COLO668 (cell line): Measurements from ENCODE around the gene S100A14.
A peak's percentile ranks its signal among the peaks of the same experiment; 100 is the strongest.
"Not testable (repeated sequence)": the region's sequence is repeated elsewhere in the genome, so short reads cannot be mapped to it uniquely, and the experiment has no call there.

Experiments used
- DNase-seq: peaks from one replicate; lab custom pipeline; 2025; ENCODE audit not compliant: unreplicated experiment; lab: John Stamatoyannopoulos, UW

S100A14 gene

DNA sequence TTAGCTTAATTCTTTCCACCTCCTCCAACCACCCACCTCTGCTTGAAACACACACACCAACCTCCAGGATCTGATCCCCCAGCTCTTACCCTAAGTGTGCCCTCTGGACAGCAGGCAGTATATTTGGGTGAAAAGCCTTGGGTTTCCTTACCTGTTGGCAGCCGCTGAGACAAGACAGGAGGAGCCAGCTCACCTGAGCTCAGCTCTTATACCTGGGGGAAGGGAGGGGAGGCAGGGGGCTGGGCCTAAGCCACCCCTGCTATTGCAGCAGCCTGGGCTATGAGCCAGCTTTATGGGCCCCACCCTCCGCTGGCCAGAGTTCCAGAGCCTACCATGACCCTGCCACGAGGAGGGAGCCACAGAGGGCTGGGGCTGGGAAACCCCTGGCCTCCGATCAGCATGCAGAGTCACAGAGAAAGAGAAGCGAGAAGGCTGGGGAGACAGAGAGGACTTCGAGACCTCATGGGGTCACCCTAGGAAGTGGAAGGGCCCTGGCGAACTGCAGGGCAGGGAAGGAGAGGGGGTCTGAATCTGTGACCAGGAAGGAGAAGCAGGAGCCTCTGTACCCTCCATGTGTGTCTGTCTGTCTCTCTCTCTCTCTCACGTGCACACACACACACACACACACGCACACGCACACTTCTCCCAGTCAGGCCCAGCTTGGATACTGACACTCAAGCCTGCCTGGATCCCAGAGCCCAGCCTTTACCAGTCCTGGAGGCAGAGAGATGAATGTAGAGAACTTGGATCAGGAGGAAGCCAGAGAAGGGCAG, at the start of gene S100A14:
Gene S100A14 (minus strand): TSS at position 182 of the 773 bp plus-strand sequence. CDS start 467 bp downstream, outside the sequence.
- peak; percentile 10 for DNase-seq

DNA sequence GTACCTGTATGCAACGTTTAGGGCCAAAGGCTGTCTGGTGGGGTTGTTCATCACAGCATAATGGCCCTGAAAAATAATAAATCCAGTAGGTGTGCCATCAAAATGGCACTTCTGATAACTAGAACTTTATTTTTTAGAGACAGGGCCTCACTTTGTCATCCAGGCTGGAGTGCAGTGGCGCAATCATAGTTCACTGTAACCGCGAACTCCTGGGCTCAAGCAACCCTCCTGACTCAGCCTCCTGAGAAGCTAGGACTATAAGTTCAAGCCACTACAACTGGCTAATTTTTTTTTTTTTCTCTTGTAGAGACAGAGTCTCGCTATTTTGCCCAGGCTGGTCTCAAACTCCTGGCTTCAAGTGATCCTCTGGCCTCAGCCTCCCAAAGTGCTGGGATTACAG, 47.1 kb upstream of the S100A14 start:
- DNase-seq = no peak

DNA sequence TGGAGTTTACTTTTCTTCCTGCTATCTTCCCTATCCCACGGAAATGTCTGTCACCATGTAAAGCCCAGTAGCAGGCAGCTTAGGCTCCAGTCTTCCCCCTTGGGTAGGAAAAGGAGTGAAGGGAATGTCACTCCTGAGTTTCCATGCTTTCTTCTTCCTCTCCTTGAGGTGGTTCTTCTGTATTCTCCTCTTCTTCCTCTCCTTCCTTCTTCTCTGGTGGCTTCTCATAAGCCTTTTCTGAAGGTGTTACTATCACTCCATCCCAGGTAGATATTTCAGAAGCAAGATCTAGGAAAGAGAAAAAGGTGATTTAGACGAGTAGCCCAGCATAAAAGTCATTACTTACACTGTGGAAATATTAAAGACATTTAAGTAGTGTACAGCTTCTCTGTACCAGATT, 46.1 kb upstream of the S100A14 start:
- DNase-seq = no peak

DNA sequence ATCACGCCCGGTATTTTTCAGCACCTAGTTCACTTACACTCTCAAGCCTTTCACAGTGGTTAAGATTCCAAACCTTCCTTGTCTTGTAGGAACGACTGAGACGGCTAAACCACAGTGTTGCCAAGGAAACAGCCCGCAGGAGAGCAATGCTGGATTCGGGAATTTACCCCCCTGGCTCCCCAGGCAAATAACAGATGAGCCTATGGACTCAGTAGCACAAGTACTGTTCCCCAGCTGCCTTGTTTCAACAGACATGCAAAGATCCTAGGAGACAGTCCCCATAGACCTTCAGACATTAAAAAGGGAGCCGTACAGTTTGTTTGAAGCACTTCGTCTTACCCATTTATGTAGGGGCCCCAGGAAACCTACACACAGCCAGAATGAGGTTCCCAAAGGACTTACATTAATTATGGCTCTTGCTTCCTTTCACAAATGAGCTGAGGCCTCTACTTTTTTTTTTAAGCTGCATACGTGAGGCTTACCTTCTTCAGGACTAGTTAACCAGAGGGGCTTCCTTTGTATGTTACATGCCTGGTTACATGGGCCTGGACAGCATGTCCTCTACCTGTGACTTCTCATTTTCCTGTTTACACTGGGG, 45.1 kb upstream of the S100A14 start:
- no peak for DNase-seq

DNA sequence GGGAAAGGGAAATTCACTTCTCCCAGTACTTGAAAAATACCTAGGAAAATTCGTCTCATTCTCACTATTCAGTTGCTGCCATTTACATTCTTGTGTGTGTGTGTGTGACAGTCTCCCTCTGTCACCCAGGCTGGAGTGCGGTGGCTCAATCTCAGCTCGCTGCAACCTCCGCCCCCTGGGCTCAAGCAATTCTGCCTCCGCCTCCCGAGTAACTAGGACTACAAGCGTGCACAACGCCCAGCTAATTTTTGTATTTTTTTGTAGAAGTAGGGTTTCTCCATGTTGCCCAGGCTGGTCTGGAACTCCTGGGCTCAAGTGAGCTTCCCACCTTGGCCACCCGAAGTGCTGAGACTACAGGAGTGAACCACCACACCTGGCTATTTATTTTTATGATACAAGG, 43.5 kb upstream of the S100A14 start:
- no peak for DNase-seq

DNA sequence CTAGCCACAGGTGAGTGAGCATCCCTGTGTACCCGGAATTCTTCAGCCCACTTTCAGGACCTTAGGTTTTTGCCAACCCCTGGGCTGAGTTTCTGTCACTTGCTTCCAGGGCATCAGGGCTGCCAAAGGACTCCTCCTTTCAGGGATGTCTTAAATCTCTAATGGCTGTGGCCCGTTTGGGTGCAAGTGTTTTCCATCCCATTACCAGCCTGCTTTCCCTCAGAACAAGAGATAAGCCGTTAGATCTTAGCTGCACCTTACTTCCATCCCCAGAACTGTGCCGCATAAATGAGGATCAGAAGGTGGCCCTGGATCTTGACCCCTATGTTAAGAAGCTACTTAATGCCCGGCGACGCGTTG, 43.0 kb upstream of the S100A14 start:
- DNase-seq = no peak

DNA sequence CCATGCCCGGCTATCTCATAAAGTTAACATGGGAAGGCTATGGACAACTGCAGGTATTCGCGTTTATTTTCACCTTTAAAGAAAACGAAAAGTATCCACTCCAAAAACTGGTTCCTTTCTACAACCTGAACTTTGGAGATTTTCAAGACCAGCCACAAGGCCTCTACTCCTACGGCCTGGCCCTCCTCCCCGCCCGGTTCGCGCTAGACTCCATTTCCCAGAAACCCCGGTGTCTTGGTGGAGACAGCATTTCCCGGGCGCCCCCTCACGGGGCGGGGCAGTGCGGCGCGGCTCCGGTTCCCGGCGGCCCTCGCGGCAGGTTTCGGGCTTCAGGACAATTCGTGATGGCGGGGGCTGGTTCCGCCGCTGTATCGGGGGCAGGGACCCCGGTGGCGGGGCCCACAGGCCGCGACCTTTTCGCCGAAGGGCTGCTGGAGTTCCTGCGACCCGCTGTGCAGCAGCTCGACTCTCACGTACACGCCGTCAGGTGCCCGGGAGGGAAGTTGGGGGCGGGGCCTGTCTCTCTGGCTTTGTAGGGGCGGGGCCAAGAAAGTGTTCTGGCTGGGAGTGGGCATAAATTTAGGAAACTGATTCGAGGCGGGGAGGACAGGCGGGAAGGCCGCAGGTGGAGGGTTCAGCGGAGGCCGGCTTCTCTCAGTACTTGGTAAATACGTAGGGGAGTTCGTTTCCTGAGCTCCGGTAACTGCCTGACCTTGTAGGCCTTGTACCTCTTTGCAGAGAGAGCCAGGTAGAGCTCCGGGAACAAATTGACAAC, 42.5 kb upstream of the S100A14 start, which contains the start of gene SNAPIN:
Gene SNAPIN (plus strand): TSS at position 304 of the 775 bp plus-strand sequence. CDS start 41 bp downstream, at position 345.
- DNase-seq = peak; percentile 93

DNA sequence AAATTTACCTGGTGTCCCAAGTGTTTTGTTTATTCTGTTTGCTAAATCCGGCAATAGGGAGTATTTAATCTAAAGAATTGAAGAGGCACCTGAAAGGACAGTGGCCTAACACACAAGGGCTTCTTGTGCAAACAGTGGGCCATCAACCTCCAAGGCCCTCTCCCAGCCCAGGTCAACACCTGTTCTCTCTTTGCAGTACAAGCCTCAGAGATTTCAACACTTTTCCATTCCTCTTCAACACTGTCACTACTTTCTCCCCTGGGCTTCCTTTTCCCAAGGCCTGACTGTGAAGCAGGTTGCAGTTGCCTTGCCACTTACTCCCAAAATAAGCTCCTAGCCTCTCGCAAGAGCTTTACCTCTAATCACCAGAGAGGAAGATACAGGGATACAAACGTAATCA, 39.2 kb upstream of the S100A14 start:
- DNase-seq = peak; percentile 41

DNA sequence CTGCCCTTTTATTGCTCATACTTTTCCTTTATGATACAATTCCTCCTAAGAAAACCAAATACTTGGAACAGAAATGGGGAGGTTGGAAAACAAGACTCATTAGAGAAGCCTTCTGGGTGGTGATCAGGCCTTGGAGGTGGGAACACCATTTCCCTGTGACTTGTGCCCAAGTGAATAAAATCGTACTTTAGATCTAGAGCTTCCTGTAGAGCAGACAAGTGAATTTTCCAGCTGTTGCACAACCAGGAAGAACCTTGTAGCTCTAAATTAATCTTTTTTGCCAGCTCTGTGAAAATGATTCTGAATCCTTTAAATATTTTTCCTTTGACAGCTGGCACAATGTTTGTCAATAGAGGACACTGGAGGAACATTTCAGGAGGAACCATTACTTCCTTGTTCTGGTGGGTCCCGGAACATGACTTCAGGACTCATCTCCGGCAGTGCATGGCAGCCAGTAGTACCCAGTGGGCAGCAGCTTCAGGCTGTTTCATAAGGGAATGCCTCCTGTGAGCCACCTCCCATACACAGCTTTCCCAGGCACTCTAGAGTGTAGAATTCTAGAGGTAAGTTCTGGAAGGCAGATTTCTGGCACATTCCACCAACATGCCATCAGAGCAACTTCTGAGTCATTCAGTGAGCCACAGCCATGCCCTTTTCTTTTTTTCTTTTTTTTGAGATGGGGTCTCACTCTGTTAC, 36.8 kb upstream of the S100A14 start:
- DNase-seq = no peak

DNA sequence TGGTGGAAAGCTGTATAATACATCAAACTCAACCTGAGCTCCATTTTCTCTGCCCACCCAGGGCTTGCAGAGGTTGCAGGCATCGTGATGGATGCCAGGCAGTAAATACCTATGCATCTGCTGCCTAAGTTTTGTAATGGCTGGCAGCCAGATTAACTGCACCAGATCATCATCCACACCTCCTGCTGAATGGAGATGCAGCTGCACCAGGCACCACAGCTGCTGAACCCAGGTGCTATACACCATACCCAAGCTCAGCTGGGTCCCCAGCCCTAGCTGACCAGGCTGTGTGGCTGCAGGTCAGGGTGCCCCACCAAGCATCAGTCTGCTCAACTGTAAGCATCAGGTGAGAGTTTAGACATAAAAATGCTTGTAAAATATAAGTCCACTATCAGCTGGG, 35.6 kb upstream of the S100A14 start:
- no peak for DNase-seq

DNA sequence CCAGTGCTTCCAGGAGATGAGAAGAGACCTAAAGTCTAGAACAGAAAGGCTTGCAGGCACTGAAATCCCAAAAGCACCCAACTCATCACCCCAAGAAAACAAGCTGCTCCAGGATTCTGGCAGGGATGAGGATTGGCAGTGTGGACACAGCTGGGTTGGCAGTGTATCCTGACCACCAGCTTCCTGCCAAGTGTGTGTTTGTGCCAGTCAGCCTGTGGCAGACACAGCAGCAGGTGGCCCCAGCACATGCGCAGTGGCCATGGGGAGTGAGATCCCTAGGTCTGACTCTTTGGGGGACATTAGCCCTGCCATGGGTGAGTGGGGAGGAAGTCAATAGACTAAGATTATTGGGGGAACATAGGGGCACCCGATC, 33.7 kb upstream of the S100A14 start:
- DNase-seq = peak; percentile 71

DNA sequence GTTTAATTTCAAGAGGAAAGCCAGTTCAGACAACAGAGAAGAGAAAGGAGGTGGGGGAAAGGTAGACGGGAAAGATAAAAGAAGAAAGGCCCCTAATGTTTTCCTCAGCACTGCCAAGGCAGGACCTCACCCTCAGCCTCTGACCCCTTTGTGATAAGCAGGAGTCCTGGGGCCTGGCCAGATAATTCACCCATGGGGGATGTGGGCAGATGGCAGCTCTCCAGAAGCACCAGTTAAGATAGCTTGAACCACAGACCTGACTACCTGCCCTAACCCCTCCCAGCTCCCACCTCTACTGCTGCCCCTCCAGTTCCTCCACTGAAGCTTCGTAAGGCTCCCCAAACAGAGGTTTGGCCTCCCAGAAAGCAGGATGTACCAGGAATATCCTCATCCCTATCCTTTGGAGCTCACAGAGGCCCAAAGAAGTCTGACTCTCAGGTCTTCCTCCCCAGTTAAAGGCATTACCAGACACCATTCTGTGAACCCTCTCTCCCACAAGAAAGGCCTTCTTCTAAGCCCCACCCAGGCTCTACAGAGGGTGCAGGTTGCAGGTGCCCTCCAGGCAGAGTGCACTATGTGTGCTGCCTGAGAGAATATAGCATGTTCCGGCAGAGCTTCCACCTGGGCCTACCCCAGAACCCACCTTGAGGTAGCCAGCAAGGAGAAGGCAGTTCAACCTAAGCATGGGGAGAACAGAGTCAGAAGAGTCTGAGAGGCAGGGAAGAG, 33.2 kb upstream of the S100A14 start:
- peak; percentile 47 for DNase-seq

DNA sequence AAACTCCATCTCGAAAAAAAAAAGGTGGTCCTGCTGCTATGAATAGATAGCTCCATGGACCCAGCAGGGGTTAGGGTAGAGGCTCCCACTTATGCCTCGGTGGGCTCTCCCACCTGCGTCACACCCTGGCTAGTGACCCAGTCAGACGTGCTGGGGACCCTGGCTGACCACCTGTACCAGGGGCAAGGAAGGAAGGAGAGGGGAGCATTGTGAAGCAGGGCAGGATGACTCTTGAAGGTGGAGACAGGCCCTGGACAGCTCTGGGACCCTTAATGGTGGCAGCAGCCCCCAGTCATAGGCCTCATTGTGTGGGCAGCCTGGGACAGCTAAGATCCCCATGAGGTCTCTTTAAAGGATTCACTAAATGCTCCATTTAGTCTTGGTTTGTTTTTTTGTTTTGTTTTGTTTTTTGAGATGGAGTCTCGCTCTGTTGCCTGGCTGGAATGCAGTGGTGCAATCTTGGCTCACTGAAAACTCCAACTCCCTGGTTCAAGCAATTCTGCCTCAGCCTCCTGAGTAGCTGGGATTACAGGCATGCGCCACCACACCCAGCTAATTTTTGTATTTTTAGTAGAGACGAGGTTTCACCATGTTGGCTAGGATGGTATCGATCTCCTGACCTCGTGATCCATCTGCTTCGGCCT, 32.0 kb upstream of the S100A14 start:
- no peak for DNase-seq

DNA sequence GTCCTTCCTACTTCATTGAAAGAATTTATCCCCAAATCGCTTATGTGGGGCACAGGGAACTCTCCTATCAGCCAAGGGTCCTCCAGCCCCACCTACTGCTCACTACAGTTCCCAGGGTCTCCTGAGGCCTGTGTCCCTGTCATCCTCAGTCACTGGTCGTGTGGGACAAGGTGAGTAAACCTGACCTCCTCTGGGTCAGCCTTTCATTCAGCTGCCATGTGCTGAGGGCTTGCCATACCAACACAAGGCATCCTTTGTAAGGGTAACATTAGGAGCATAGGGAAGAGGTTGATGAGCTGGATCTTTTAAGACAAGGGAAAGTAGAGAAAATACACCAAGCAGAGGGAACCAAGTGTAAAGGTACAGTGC, 31.2 kb upstream of the S100A14 start:
- no peak for DNase-seq

DNA sequence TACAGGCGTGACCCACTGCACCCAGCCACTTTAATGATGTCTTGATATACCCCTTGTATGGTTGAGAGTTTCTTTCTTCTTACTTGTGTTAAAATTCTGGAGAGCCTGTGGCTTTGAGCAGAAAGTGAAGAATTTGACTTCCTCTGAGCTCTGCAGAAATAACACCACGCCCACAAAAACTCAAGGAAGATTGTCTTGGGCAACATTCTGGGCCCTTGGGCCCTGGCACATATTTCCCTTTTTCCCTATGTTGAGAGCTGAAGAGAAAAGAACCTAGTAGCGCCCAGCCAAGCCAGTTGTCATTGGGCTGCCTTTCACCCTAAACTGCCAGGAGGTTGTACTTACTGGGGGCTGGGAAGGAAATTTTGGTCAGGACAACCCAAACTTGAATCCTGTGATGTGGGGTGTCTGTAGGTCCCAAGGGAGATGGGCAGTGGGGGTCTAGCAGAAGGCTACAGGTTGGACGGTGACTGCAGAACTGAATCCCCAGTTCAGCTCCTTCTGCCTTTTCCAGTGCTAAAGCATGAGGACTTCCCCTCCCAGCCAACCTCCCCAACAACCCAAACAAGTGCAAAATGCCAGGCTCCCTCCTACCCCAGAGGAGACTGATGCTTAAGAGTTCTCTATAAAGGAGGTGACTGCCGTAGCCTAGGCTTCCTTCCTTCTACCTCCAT, 30.7 kb upstream of the S100A14 start:
- no peak for DNase-seq

DNA sequence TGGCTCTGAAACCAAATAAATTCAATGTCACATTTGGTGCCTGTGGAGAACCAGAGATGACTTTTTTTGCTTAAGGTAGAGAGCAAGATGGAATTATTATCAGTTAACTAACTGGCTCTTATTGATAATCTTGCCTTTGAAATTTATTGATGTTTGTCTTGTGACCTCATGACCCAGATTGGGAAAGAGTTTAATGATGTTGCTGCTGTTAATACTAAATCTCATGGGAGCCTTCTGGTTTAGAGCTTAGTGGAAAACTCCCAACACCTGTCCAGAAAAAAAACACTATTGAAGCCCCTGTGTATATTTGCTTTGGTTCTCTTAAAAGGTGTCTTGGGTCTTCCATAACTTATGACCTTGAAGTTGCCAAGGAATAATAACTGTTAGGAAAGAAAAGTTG, 27.7 kb upstream of the S100A14 start:
- DNase-seq = no peak

DNA sequence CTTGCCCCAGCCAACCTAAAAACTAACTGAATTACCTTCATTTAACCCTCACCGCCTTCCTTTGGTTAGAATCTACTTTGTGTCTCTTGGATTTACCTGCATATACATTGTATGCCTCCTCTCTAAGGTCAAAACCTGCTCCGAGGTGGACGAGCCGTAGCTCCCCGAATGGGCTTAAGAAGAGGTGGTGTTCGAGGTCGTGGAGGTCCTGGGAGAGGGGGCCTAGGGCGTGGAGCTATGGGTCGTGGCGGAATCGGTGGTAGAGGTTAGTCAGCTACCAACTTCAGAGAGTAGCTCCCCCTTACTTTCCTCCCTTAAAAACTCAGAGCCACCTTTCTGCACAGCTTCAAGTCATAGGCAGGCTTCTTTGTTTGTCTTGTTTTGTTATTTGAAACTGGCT, 27.0 kb upstream of the S100A14 start:
- DNase-seq = no peak

DNA sequence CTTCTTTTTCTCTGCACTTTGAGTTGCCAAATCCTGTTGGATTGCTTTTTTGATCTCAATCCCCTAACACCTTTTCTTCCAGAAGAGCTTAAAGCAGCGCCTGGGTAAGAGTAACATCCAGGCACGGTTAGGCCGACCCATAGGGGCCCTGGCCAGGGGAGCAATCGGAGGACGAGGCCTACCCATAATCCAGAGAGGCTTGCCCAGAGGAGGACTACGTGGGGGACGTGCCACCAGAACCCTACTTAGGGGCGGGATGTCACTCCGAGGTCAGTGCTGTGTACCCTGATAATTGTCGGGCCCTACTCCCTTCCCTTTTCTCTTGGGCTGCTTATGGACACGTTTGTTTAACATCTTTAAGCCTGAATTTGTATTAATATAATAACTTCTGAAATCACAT, 26.0 kb upstream of the S100A14 start:
- DNase-seq = no peak

DNA sequence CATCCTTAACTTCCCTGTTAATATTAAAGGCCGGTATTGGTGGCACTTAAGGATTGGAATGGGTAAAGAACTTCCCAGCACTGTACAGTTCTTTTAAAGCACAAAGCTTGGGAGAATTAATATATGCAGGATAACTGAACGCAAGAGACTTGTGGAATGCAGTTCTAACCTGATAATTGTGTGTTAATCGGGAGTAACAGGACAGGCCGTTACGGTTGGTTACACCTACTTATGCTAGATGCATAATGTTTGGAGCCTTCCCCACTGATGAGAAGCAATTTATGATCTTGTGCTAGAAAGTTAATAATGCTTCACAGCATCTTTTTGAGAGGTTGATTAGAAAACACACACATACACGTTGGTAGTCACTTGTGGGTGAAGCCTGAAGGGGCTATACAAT, 24.7 kb upstream of the S100A14 start:
- no peak for DNase-seq

DNA sequence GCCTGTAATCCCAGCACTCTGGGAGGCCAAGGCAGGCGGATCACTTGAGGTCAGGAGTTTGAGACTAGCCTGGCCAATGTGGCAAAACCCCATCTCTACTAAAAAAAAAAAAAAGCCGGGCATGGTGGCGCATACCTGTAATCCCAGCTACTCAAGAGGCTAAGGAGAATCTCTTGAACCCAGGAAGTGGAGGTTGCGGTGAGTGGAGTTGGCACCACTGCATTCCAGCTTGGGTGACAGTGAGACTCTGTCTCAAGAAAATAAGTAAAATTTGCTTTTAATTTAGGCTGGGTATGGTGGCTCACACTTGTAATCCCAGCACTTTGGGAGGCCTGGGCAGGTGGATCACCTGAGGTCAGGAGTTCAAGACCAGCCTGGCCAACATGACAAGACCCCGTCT, 24.1 kb upstream of the S100A14 start:
- not testable (repeated sequence) for DNase-seq
